ENCODE data around the gene GALNT4. TPM values are rescaled to one million over a fixed set of nuclear protein-coding genes. Genes with fewer than 3 reads are reported as not detected.

The GALNT4 gene
- total and polyA plus RNA-seq, 10 of the 15 experiments (the other 5 are each of a cell fraction or from before 2014, with no cell fraction given): 0.90 to 2.9 (median 1.8) TPM

DNA sequence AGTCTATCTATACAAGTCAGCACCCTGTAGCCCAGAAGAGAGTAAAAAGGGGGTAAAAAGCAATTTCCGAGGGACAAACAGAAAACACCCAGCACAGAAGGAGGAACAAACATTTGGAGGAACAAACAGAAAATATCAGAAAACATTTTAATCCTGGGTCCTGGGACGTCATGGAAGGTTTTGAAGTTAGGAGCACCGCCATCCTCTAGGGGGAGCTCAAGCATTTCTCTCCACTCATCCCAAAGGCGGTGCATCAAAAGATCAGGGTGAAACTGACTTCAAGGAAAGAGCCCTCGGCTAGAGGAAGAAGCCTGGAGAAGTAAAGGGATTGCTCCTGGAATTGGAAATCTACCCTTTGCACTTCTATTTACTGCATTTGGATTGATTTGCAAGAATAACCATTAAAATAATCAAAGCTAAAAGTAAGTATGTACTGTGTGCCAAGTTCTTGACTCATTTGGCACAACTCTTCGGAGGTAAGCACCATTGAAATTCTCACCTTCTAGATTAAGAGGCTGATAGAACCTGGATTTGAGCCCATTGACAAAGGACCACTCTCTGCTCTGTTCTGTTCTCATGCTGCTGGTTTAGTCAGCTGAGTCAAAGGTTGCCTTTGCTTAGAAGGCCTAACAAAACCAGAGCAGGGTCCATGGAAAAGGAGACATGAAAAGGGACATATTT lies 18.5 kb upstream of the GALNT4 start:
- DNase-seq (ENCODE audit: low read depth, low spot score) (peak; percentile 38), ATAC-seq (peak; percentile 94), FAIRE-seq (peak; percentile 90)
- no peak overlapping the region for H3K9ac ChIP-seq (ENCODE audit: control insufficient read depth, insufficient read depth, low read length)
- no peak overlapping the region for H3K4me2 ChIP-seq (ENCODE audit: control insufficient read depth, insufficient read depth)
- no peaks in the 10 kb centered on the region for H3K9me3 ChIP-seq (replicated peaks; ENCODE audit: control insufficient read depth, insufficient read depth, low read length)
- ChIA-PET POLR2A (no interaction called here), CTCF (interaction anchor here (0.6 to 6.8 kb wide), 48 partner anchors 9 to 1314 kb away, joined by 3 to 95 read pairs (median 5); partner anchors contain the start of gene POC1B), RAD21 (ENCODE audit: unreplicated experiment) (interaction anchor here (0.8 to 3.4 kb wide), 26 partner anchors 9 to 1398 kb away, joined by 3 to 43 read pairs (median 4); no protein-coding TSS in a partner anchor), SMC1A (ENCODE audit: uncharacterized antibody, unreplicated experiment) (interaction anchor here (0.6 to 8.1 kb wide), 43 partner anchors 8 to 732 kb away, joined by 3 to 93 read pairs (median 4); no protein-coding TSS in a partner anchor)
- H3K27me3 ChIP-seq (replicated peaks in 1 of 2; ENCODE audit: control insufficient read depth in 2 of 2, insufficient read depth in 2 of 2, low read length in 1 of 2): no peaks in the 10 kb centered on the region
- peaks cover 4% of the 10 kb centered on the region; the same call in 1 of the 2 replicates for H3K4me1 ChIP-seq (ENCODE audit: control insufficient read depth, insufficient read depth, low read length)
- no peak overlapping the region for H3K27ac ChIP-seq (ENCODE audit: control insufficient read depth, insufficient read depth)
- in situ Hi-C loops (cut with MboI) (loop anchor here (5.0 to 10.0 kb wide), 2 partner anchors 559 to 712 kb away; no protein-coding TSS in a partner anchor), intact Hi-C loops (cut with micrococcal nuclease; ENCODE audit: unreplicated experiment) (loop anchor here (1.0 to 10.0 kb wide), 9 partner anchors 164 to 1412 kb away; partner anchors contain the start of genes ATP2B1 and CCER1)
- no peaks in the 10 kb centered on the region for H4K20me1 ChIP-seq (ENCODE audit: control insufficient read depth, insufficient read depth)
- no peak overlapping the region for H3K4me3 ChIP-seq
- no peaks in the 10 kb centered on the region for H3K36me3 ChIP-seq (ENCODE audit: control insufficient read depth in 2 of 2, insufficient read depth in 2 of 2, low read length in 1 of 2)
- H3K79me2 ChIP-seq (ENCODE audit: control insufficient read depth, insufficient read depth, low read length): no peaks in the 10 kb centered on the region
- H2AFZ ChIP-seq (ENCODE audit: control insufficient read depth, low read depth, low read length): no peak overlapping the region
- BruUV-seq (replicated peaks): no TSS peak
- WGBS (ENCODE audit: insufficient coverage, insufficient replicate concordance, low lambda C conversion rate, missing lambda C conversion rate): 22% methylated on average over 6 of the region's 6 CpGs
- TF ChIP-seq SMC3 (IDR thresholded peaks at IDR 0.05; ENCODE audit: borderline replicate concordance, low read length) (peak; percentile 95), RB1 (IDR thresholded peaks at IDR 0.05; ENCODE audit: borderline replicate concordance) (0 out of 2 replicates have a peak, but pooled peaks have one; percentile 30), EED (IDR thresholded peaks at IDR 0.05; ENCODE audit: low read depth) (peak; percentile 19; the same call in 1 of the 2 replicates), CREB1 (IDR thresholded peaks at IDR 0.05; ENCODE audit: low read depth) (no peak), NBN (IDR thresholded peaks at IDR 0.05) (0 out of 2 replicates have a peak, but pooled peaks have one; percentile 16), PML (IDR thresholded peaks at IDR 0.05; ENCODE audit: low read length) (no peak), HDAC6 (IDR thresholded peaks at IDR 0.05; ENCODE audit: unreplicated experiment) (no peak), ZNF622 (IDR thresholded peaks at IDR 0.05) (no peak), HDAC2 (IDR thresholded peaks at IDR 0.05) (no peak), NR2C1 (IDR thresholded peaks at IDR 0.05) (no peak), ASH2L (IDR thresholded peaks at IDR 0.05; ENCODE audit: borderline replicate concordance, low read depth) (no peak), RUNX3 (IDR thresholded peaks at IDR 0.05; ENCODE audit: low read length) (peak; percentile 7; the same call in 1 of the 2 replicates), TCF12 (IDR thresholded peaks at IDR 0.05; ENCODE audit: low read depth, low read length) (no peak), YY1 (IDR thresholded peaks at IDR 0.05; ENCODE audit: low read depth, low read length) (peak; percentile 68; the same call in 1 of the 2 replicates), STAT3 (IDR thresholded peaks at IDR 0.05; ENCODE audit: low read depth, low read length) (0 out of 2 replicates have a peak, but pooled peaks have one; percentile 50), EZH2 (IDR thresholded peaks at IDR 0.05; ENCODE audit: borderline replicate concordance, control insufficient read depth, low read depth, low read length) (no peak), RAD21 (IDR thresholded peaks at IDR 0.05; ENCODE audit: insufficient read depth, low read depth, low read length) (peak; percentile 99), POLR2A (IDR thresholded peaks at IDR 0.05; ENCODE audit: low read depth, low read length) (no peak), NKRF (conservative IDR thresholded peaks at IDR 0.05) (no peak)
- TF ChIP-seq, protein P1, sequence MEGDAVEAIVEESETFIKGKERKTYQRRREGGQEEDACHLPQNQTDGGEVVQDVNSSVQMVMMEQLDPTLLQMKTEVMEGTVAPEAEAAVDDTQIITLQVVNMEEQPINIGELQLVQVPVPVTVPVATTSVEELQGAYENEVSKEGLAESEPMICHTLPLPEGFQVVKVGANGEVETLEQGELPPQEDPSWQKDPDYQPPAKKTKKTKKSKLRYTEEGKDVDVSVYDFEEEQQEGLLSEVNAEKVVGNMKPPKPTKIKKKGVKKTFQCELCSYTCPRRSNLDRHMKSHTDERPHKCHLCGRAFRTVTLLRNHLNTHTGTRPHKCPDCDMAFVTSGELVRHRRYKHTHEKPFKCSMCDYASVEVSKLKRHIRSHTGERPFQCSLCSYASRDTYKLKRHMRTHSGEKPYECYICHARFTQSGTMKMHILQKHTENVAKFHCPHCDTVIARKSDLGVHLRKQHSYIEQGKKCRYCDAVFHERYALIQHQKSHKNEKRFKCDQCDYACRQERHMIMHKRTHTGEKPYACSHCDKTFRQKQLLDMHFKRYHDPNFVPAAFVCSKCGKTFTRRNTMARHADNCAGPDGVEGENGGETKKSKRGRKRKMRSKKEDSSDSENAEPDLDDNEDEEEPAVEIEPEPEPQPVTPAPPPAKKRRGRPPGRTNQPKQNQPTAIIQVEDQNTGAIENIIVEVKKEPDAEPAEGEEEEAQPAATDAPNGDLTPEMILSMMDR (IDR thresholded peaks at IDR 0.05 in 2 of 3, conservative IDR thresholded peaks at IDR 0.05 in 1 of 3; ENCODE audit: control insufficient read depth in 2 of 3, extremely low read depth in 1 of 3, insufficient read depth in 1 of 3, low read depth in 3 of 3, low read length in 3 of 3): peak; percentile 86 to 91 (median 89)
- TF ChIP-seq, protein P2, sequence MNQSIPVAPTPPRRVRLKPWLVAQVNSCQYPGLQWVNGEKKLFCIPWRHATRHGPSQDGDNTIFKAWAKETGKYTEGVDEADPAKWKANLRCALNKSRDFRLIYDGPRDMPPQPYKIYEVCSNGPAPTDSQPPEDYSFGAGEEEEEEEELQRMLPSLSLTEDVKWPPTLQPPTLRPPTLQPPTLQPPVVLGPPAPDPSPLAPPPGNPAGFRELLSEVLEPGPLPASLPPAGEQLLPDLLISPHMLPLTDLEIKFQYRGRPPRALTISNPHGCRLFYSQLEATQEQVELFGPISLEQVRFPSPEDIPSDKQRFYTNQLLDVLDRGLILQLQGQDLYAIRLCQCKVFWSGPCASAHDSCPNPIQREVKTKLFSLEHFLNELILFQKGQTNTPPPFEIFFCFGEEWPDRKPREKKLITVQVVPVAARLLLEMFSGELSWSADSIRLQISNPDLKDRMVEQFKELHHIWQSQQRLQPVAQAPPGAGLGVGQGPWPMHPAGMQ (IDR thresholded peaks at IDR 0.05; ENCODE audit: borderline replicate concordance): no peak
